Measurements from ENCODE around the gene COL5A3. TPM values are rescaled to one million over a fixed set of nuclear protein-coding genes. Genes with fewer than 3 reads are reported as not detected.
A peak's percentile ranks its signal among the peaks of the same experiment; 100 is the strongest.

Gene COL5A3
- total and polyA plus RNA-seq, 4 donors = 8.4 to 15.1 (median 10.5) TPM

GRCh38 chr19:10045371-10045770 lies 35.1 kb upstream of the COL5A3 start:
- Histone ChIP-seq H3K36me3 (ENCODE audit: control insufficient read depth in 4 of 4, insufficient read depth in 4 of 4, low read length in 4 of 4) (no peaks in the 10 kb centered on the region), H3K27ac (ENCODE audit: low read depth in 1 of 2, low read length in 1 of 2) (no peak overlapping the region), H3K9me3 (ENCODE audit: control insufficient read depth in 4 of 4, insufficient read depth in 3 of 4, low read length in 3 of 4) (peaks cover 5 to 41% (median 21%) of the 10 kb centered on the region in 4 donors), H3K27me3 (ENCODE audit: control insufficient read depth in 3 of 3, insufficient read depth in 3 of 3, low read length in 2 of 3) (peaks cover 0 to 4% (median 0%) of the 10 kb centered on the region in 3 donors), H3K4me3 (no peak overlapping the region), H3K4me1 (ENCODE audit: control insufficient read depth in 5 of 5, insufficient read depth in 5 of 5, low read length in 5 of 5) (no peaks in the 10 kb centered on the region), H3K9ac (ENCODE audit: insufficient read depth in 1 of 2, low read length in 2 of 2) (no peak overlapping the region)
- no peak for TF ChIP-seq CTCF (IDR thresholded peaks at IDR 0.05; ENCODE audit: control extremely low read depth, extremely low read depth)
- no peak for DNase-seq
- no peak for ATAC-seq (ENCODE audit: insufficient read depth, low FRiP score)
- 57 to 58% methylated on average over 1 of the region's 1 CpG for WGBS, 2 donors

- H3K9ac ChIP-seq (ENCODE audit: insufficient read depth in 1 of 2, low read length in 2 of 2) = no peak overlapping the region
Measured at GRCh38 chr19:10044390-10044789, 34.1 kb upstream of the COL5A3 start.

GRCh38 chr19:10043286-10043927 lies 33.1 kb upstream of the COL5A3 start:
- peak in 2 of 3 donors; percentile 8 to 29 for DNase-seq
- no peaks in the 10 kb centered on the region for H3K36me3 ChIP-seq (ENCODE audit: control insufficient read depth in 4 of 4, insufficient read depth in 4 of 4, low read length in 4 of 4)
- no peaks in the 10 kb centered on the region for H3K4me1 ChIP-seq (ENCODE audit: control insufficient read depth in 5 of 5, insufficient read depth in 5 of 5, low read length in 5 of 5)
- peaks cover 0 to 4% (median 0%) of the 10 kb centered on the region in 3 donors for H3K27me3 ChIP-seq (ENCODE audit: control insufficient read depth in 3 of 3, insufficient read depth in 3 of 3, low read length in 2 of 3)
- H3K4me3 ChIP-seq = no peak overlapping the region
- ATAC-seq (ENCODE audit: insufficient read depth, low FRiP score) = no peak
- H3K9me3 ChIP-seq (ENCODE audit: control insufficient read depth in 4 of 4, insufficient read depth in 3 of 4, low read length in 3 of 4) = peaks cover 5 to 41% (median 21%) of the 10 kb centered on the region in 4 donors
- 74 to 77% methylated on average over 4 of the region's 4 CpGs for WGBS, 2 donors
- H3K9ac ChIP-seq (ENCODE audit: insufficient read depth in 1 of 2, low read length in 2 of 2) = no peak overlapping the region
- no peak for TF ChIP-seq CTCF (IDR thresholded peaks at IDR 0.05; ENCODE audit: control extremely low read depth, extremely low read depth)
- H3K27ac ChIP-seq (ENCODE audit: low read depth in 1 of 2, low read length in 1 of 2) = no peak overlapping the region

More at GRCh38 chr19:10044390-10044789, 34.1 kb upstream of the COL5A3 start:
- no peak overlapping the region for H3K27ac ChIP-seq (ENCODE audit: low read depth in 1 of 2, low read length in 1 of 2)
- H3K4me3 ChIP-seq = no peak overlapping the region
- WGBS, 2 donors = 73 to 100% methylated on average over 1 of the region's 1 CpG
- peaks cover 0 to 4% (median 0%) of the 10 kb centered on the region in 3 donors for H3K27me3 ChIP-seq (ENCODE audit: control insufficient read depth in 3 of 3, insufficient read depth in 3 of 3, low read length in 2 of 3)
- TF ChIP-seq CTCF (IDR thresholded peaks at IDR 0.05; ENCODE audit: control extremely low read depth, extremely low read depth) = no peak
- H3K9me3 ChIP-seq (ENCODE audit: control insufficient read depth in 4 of 4, insufficient read depth in 3 of 4, low read length in 3 of 4) = peaks cover 5 to 41% (median 21%) of the 10 kb centered on the region in 4 donors
- DNase-seq (no peak), ATAC-seq (ENCODE audit: insufficient read depth, low FRiP score) (no peak)
- H3K4me1 ChIP-seq (ENCODE audit: control insufficient read depth in 5 of 5, insufficient read depth in 5 of 5, low read length in 5 of 5) = no peaks in the 10 kb centered on the region
- H3K36me3 ChIP-seq (ENCODE audit: control insufficient read depth in 4 of 4, insufficient read depth in 4 of 4, low read length in 4 of 4) = no peaks in the 10 kb centered on the region

Measured in lung (tissue), 12 donors.